Tibial nerve (tissue), 3 donors: ENCODE measurements around the gene LEF1.

Source experiments
- CTCF ChIP-seq, 5 experiments: fragments of 200-600 bp in 3 of 5; fragments of 450-650 bp in 2 of 5; sonication (generic) in 3 of 5; IDR thresholded peaks; one replicate each; pipeline ENCODE4 v1.5.1; 2016 to 2019; ENCODE audit warnings: antibody characterized with exemption in 5 of 5, mild to moderate bottlenecking in 3 of 5, moderate library complexity in 2 of 5
- POLR2A ChIP-seq, 2 donors: fragments of 450-650 bp; IDR thresholded peaks; one replicate each; pipeline ENCODE4 v1.6.1; 2017; ENCODE audit warnings: antibody characterized with exemption in 2 of 2, mild to moderate bottlenecking in 2 of 2, moderate library complexity in 2 of 2

DNA sequence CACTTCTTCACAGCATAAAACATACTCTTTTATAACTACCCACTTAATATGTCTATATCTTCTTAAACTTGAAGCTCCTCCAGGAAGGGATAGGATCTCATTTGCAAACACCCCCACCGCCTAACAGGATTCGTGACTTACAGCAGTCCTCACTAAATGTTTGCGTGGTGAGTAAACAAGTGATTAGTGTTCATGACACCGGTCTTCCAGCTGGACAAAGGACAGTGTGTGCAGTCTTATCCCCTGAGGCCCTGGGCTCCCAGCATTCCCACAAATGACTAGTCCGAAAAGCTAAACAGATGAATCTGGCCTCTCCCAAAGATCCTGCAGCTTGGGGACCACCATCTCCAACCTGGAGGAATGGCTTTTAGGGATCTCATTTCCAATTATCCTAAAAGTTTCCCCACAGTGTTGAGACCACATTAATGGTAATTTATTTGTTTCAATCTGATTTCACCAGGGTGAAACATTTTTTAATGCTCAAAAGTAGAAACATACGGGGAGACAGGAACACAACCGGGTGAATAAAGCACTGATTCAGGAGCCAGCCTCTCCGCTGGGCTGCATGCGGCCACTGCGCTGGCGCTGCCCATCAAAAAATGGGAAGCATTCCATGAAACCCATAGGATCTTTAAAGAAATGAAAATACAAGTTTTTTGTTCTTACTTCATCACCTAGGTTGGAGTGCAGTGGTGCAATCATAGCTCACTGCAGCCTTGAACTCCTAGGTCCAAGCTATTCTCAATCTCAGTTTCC, 109.9 kb downstream of the LEF1 start:
- TF ChIP-seq CTCF (IDR thresholded peaks at IDR 0.05) (no peak), POLR2A (IDR thresholded peaks at IDR 0.05) (no peak)
